NCI-H2081 treated with DMSO at 0.1 percent for 48 hours (cell line): ENCODE measurements around the gene SYT1.
"Not testable (repeated sequence)": the region's sequence is repeated elsewhere in the genome, so short reads cannot be mapped to it uniquely, and the experiment has no call there.

Experiments used
- DNase-seq: peaks from one replicate; lab custom pipeline; 2025; lab: John Stamatoyannopoulos, UW

SYT1 gene

DNA sequence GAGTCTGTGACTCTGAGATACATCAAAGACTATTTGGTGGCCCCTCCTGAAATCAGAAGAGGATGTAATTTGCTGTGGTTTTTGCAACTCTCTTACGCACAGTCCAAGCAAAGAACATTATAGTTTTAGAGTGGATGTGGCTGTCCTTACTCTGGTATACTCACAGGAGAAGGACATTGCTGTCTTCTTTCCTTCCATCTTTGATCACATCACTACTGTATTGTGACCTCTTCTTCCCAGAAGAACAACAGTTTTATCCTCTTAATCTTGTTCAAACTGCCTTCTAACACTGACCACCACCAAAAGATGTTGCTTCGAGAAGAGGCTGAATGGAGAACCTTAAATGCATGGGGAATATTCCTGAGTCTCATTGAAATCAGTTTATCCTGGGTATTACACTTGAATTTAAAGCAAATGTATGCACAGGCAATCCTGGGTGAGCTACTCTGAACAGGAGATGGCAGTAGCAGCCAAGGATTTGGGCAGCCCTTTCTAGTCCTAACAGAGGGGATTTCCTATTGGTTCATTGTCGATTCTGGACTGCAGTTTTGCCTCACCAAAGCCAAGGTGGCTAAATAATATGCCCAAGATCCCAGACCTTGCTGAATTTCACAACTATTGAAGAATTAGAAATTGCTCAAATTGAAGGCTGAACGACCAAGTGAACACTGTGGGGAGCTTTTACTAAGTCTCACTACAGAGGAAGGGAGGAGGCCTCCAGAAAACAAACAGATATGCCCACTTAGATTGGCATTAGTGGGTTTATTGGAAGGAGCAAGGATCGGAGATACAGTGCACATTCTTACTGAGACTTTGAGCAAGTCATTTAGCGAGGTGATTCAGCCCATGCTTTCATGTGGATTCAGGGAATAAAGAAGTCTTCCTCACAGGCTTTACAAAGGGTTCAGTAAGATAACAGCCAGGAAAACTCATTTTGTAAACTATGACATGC lies 543.4 kb downstream of the SYT1 start:
- no peak for DNase-seq

DNA sequence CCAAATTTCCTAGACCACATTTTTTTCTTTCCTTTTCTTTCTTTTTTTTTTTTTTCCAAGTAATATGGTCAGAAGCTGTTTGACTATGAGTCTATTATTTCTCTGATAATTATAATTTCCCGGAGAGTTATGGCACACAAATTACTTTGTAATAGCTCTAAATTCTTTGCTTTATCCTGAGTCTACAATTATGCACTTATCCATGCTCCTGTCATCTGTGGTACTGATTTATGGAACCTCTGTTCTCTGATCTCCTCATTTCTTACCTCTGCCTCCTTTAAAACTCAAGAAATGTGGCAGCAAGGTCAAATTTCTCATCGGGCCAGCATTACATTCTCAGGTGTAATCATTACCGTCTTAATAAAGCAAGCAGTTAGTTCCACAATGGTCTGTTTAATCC lies 544.1 kb downstream of the SYT1 start:
- no peak for DNase-seq

DNA sequence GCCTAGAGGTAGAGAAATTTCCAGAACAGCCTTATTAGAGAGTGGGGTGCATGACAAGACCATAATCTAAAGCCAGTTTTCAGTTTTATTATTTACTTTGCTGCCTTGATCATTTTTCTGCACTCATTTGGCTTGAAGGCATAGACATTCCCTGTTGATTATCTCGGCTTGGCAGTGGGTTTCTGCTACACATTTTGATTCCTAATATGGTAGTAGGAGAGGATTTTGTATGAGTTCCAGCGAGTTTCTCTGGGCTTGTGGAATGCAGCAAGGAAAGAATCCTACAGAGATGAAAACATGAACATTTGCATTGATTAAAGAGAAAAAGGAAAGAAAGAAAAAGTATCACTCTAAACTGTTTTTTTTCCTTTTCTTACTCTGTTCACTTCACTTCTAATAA lies 545.0 kb downstream of the SYT1 start:
- no peak for DNase-seq

DNA sequence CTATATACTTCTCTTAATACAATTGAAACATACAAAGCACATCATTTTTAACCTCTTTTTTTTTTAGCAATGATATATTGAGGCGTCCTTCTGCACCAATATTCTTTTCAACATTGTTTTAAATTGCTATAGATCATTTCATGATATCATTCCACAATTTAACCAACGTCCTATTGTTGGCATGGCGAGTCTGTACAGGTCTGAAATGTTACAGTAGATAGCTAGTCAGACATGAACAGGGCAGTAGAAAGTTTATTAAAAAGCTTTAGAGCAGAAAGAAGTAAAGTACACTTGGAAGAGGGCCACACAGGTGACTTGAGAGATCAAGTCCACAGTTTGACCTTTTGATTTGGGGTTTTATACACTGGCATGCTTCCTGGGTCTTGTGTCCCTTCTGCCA lies 547.2 kb downstream of the SYT1 start:
- DNase-seq = no peak

DNA sequence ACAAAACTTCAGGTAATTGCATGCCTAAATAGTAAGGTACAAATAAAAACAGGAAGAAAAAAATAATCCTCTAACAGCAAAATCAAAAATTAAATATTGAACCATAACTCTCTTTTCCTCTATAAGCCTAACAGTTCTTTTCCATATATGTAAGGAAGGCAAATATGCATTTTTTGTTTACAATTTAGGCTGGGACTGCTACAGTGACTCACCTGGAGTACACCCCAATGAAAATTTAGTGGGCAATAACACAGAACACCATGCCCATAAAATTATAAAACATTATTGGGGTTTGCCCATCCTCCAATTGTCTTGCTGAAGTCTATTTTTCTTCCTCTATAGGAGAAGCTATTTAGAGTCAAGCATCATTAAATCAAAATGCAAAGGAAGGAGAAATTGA lies 549.2 kb downstream of the SYT1 start:
- DNase-seq = no peak

DNA sequence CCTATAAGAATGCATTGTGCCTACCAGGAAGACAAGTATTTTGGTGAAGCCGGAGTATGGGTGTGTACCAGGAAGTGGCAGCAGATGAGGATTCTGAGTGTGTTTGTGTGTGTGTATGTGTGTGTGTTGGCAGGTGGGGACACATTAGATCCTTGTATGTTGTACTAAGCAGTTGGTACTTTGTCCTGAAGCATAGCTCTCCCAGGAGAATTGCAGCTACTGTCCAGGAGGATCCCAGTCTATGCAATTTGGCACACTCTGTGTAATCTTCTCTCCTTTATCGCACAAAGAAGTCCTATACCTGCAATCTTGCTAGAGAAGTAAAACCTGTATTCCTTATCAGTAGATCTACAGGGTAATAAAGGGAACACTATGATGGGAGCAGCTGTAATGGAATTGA lies 549.7 kb downstream of the SYT1 start:
- DNase-seq = no peak

DNA sequence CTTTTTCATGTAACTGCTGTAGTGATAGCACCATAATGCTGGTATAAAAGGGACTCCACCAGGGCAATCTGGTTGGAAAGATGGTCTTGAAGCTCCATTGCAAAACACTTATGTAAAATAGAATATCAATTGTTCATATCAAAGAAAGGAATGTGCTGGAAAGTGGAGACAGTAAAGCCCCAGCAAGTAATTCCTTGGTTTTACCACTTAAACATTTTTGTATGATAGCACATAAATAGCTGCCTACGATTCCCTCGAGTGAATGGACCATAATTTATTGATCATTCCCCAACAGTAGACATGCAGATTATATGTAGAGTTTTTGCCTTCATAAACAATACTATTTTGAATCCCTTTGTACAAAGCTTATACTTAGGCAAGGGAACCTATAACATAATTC lies 550.7 kb downstream of the SYT1 start:
- no peak for DNase-seq

DNA sequence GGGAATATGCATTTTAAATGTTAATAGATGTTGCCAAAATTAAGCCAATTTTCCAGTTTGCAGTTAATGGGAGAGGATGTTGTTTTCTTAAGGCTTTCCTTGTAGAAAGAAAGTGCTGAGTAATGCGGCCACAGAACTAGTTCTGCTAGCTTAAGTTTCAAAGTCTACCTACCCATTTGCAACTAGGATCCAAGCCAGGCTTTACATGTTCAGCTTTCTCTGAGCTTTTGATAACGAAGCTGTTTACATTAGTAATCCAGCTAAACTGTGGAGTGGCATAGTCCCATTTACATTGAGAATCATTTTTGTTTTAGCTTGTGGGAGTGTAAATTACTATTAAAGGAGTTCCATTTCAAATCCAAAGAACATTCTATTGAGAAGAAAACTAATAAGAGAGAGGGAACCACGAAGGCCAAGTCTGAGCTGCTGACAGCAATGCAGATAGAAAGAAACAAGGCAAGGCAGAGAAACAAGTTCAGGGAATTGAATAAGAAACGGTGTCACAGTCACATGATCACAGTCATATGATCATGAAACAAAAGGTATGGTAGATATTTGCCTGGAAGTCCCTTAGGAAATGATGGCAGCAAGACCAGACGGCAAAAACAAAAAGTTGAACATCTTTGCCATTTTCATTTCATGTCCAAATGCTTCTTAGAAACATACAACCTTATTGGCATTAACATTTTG lies 551.3 kb downstream of the SYT1 start:
- DNase-seq = no peak

DNA sequence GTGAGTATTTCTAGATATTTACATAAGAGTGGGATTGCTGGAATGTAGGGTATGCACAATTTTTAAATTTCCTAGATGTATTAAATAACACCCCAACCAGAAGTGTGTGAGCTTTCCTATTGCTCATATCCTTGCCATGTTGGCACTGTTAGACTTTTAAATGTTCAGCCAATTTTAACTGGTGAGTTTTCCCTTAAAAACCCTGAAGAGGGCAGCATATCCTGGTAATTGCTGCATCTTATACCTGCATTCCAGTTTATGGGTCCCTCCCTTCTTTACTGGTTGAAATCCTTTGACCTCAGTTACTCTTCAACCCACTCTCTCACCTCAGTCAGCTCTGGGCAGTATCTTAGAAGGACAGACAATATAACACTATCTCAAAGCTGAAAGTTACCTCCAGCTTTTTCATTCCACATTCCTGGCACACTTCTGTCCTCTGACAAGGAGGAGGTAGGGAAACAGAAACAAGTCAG lies 555.6 kb downstream of the SYT1 start:
- DNase-seq = no peak

DNA sequence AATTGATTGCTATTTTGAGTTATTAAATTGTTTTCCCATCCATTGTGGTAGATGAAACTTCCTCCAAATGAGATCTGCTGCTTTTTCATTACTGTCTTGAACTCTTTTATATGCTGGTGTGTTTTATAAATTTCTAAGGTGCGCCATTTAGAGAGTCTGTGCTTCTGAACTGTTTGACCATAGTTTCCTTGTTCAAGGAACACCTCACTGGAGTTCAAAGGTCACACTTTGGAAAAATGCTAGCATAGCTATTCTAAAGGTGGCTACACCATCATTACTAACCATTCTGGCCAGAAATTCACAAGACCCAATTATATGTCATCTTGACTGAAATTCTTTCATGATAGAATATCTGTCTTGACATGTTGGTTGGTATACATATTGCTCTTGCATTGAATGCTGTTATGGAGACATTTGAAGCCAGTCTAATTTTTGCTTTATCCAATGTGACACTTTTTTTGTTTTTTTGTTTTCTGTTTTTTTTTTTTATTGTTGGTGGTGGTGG lies 556.7 kb downstream of the SYT1 start:
- no peak for DNase-seq

DNA sequence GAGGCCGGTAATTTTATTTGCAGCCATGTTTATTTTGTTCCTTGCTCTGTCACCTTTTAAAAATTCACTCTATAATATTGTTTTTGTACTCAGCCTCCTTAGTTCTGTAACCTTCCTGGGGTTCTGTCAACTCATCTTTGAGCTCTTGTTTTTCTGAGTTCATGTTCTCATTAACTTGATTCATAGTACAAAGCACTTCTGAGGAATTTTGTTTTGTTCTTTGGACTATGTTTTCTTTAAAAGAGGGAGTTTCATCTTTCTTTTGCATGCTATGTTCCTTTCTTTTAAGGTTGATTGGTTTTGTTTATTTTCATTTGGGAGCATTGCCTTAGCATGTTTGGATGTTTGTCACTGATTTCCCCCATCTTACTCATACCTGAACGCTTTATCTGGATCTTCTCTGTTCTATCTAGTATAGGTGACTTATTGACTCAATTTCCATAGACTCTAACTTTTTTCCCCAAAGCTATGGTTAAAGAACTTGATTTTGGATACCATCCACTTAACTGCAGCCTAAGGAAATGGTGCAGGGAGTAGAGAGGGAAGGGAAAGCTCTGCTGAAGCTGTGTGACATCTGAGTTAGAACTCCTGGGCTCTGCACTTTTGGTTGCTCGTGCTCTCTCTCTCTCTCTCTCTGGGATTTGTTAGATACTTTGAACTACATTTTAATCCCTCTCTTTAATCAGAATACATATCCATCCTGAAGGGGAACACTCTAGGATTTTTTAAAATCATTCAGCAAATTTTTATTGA lies 557.7 kb downstream of the SYT1 start:
- DNase-seq = no peak

DNA sequence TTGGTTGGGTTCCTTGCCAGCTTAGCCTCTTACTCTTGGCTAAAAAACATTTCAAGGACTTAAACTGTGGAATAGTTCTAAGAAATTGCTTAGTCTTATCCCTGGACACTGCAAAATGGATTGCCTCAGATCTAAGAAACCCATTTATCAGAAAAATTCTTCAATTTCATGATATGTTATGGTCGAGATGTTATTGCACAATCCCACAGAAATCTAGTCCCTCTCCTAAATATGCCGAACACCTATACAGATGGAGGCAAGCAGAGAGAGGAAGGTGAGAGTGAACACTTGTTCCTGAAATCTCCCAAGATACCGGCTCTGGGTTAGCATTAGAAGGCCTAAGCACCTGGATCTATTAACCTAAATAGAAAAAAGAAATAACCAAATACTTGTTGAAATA lies 559.0 kb downstream of the SYT1 start:
- no peak for DNase-seq

DNA sequence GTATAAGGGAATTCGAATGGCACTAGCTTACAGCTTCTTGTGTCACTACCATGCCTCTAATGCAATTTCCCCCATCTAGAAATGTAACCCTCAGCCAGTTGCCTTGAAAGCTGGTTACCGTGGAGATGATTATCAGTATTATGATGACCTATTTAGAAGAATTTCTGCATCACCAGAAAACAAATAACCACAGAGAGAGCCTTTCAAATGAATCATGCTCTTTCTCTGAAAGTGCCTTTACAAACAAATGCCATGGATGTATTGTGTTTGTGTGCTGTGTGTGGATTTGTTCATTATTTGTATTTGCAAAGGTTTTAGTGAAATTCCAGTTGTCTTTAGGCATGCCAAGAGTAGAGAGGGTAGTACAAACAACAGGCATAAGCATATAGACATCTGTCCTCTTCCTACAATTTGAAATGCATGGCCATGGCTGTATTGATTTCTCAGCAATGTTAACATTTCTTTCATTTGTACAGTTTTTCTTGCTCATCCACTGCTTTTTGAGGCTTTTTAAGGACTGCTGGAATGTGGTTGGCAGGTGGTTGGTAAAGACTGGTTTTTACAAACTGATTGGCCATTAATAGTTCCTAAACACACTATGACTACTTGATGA lies 559.6 kb downstream of the SYT1 start:
- no peak for DNase-seq

DNA sequence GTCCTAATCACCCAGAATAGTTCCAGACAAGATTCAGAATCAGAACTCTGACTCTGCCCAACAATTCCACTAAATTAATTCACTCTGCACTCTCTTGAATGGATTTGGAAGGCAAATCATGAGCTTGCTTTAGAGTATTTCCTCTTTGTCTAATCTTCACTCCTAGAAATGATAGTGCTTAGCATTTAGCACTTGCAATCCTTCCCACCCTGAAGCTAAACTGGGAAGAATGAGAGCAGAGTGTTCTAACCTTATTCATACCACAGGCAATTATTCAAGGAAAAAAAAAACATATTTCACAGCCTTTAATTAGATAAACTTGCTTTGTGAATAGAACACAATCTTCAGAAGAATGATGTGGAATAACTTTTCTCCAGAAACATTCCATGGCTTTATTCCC lies 561.5 kb downstream of the SYT1 start:
- no peak for DNase-seq

DNA sequence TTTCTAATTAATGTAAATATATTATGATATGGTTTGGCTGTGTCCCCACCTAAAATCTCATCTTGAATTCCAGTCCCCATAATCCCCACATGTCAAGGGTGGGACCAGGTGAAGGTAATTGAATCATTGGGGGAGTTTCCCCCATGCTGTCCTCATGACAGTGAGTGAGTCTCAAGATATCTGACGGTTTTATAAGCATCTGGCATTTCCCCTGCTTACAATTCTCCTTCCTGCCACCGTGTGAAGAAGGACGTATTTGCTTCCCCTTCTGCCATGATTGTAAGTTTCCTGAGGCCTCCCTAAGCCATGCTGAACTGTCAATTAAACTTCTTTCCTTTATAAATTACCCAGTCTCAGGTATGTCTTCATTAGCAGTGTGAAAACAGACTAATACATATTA lies 562.2 kb downstream of the SYT1 start:
- not testable (repeated sequence) for DNase-seq

DNA sequence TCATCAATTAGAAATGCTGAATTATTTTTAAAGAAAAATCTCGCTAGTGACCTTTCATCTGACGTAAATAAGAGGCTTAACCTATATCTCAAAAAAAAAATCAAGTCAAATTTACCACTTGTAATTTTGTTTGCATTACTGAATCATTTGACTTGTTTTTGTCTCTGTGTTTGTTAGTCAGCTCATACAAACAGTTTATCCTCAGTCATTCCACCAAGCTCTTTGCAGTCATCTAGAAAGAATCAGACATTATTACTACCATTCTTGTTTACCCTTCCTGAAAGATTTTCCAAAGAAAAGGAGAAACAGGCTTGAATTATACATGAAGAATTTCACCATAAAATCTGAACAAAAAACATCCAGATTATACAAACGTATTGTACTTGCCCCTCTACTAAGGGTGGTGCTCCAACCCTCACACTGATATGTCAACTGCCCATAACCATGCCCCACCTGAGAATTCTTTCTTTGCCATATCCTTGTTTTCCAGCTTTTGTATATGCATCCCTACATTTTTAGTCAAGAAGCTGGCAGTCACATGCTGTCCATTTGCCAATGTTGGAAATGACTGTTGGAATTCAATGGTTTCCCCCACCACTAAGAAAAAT lies 569.0 kb downstream of the SYT1 start:
- no peak for DNase-seq

DNA sequence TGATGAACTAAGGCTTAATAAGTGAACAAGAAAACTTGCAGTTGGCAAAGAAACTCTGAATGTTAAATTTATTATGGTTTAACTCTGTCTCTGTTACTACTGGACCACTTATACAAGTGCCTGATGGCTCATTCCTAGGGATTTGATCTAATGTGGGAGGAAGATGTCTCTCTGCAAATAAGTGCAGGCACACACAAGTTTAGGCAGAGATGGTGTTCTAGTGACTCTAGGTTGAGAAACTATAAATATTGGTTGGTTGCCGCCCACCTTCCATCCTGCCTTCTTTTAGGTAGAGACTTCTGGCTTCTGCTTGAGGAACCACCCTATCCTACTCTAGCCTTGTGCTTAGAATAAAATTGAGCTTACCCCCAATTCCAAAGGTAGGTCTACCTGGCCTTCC lies 570.0 kb downstream of the SYT1 start:
- no peak for DNase-seq

DNA sequence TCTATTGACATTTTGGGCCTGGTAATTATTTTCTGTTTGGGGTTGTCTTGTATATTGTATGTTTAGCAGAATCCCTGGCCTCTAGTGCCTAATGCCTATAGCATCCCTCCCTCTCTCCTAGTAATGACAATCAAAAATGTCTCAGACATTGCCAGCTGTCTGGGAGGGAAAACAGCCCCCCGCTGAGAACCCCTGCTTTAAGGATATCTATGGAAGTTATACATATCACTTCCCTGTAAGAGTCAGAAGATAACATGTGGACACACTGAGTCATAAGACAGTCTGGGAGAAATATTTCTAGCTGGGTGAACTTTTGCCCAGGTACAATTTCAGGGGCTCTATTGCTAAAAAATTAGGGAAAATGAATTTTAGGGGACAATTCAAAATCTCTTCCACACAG lies 571.2 kb downstream of the SYT1 start:
- DNase-seq = no peak

DNA sequence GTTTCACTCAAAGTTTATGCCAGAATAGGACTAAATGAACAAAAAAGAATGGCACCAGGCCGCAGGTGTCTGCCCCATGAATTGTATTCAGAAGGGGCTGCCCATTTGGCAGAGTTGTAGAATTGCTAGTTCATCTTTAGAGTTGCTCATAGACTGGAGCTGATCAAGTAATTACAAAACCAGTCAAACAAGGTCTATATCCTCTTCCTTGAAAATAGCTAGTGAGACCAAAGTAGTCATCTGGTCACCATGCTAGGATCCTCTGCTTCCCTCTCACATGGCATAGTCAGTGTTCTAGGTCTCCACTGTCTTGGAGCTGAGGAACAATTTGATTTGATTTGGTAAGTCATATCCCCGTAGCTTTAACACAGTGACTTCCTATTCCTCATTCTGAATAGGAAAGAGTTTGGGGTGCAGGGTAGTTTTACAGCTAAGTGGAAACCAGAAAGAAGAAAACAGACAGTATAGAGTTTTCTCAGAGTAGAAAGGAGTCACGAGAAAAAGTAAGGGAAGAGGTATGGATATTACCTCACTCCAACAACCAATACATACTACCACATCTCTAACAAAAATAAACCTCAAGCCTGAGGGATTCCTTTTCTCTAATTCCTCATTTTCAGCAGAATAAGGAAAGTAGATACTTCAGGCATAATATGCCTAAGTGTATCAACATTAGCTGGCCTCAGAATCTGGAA lies 574.1 kb downstream of the SYT1 start:
- no peak for DNase-seq

DNA sequence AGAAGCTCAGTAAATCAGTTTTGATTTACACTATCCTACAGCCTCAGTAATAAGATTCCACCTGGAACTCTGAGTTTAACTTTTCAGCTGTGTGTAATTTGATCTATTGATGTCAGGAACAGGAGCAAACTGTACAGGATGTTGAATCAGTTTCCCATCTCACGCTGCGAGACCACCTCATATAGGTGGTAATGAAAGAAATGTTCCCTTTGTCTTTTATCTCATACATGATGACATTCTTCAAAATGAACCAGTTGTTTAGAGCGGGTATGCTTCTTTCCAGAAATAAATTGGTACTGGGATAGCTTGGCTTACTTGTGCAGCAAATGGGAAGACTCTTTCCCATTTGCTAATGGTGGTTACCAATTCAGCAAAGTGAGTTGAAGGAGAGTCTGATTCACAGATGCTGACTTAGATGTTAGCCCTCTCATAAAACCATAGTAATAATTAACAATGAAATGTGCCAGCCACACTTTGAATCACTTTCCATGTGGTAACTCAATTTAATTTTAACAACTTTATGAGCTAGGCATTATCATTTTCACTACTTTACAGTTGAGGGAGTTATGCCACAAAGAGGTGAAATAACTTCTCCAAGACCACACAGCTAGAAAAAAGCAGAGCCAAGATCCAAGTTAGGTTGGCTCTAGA lies 574.7 kb downstream of the SYT1 start:
- DNase-seq = no peak
